ENCODE measurements around the gene TRIP13.

The TRIP13 gene

GRCh38 chr5:962801-963200 lies 70.1 kb downstream of the TRIP13 start:
- DNase-seq (ENCODE audit: low read depth) = no peak
- TF ChIP-seq, protein P1, sequence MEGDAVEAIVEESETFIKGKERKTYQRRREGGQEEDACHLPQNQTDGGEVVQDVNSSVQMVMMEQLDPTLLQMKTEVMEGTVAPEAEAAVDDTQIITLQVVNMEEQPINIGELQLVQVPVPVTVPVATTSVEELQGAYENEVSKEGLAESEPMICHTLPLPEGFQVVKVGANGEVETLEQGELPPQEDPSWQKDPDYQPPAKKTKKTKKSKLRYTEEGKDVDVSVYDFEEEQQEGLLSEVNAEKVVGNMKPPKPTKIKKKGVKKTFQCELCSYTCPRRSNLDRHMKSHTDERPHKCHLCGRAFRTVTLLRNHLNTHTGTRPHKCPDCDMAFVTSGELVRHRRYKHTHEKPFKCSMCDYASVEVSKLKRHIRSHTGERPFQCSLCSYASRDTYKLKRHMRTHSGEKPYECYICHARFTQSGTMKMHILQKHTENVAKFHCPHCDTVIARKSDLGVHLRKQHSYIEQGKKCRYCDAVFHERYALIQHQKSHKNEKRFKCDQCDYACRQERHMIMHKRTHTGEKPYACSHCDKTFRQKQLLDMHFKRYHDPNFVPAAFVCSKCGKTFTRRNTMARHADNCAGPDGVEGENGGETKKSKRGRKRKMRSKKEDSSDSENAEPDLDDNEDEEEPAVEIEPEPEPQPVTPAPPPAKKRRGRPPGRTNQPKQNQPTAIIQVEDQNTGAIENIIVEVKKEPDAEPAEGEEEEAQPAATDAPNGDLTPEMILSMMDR (IDR thresholded peaks at IDR 0.05; ENCODE audit: low read depth, low read length, missing control alignments) = no peak
- no peak overlapping the region for H3K4me3 ChIP-seq (ENCODE audit: low read depth, low read length)
- in situ Hi-C loops (cut with HindIII; ENCODE audit: low sequenced_read_pairs) = no loop called here

- TF ChIP-seq, protein P1 (IDR thresholded peaks at IDR 0.05; ENCODE audit: low read depth, low read length, missing control alignments) = no peak
- in situ Hi-C loops (cut with HindIII; ENCODE audit: low sequenced_read_pairs) = no loop called here
- DNase-seq (ENCODE audit: low read depth) = no peak
- H3K4me3 ChIP-seq (ENCODE audit: low read depth, low read length) = no peak overlapping the region
Observed at GRCh38 chr5:963310-963672, 70.6 kb downstream of the TRIP13 start.

- TF ChIP-seq, protein P1 (IDR thresholded peaks at IDR 0.05; ENCODE audit: low read depth, low read length, missing control alignments) = no peak
- in situ Hi-C loops (cut with HindIII; ENCODE audit: low sequenced_read_pairs) = no loop called here
- no peak for DNase-seq (ENCODE audit: low read depth)
- no peak overlapping the region for H3K4me3 ChIP-seq (ENCODE audit: low read depth, low read length)
Observed at GRCh38 chr5:963673-964531, 71.2 kb downstream of the TRIP13 start.

- H3K4me3 ChIP-seq (ENCODE audit: low read depth, low read length) = no peak overlapping the region
- TF ChIP-seq, protein P1 (IDR thresholded peaks at IDR 0.05; ENCODE audit: low read depth, low read length, missing control alignments) = no peak
- in situ Hi-C loops (cut with HindIII; ENCODE audit: low sequenced_read_pairs) = no loop called here
- no peak for DNase-seq (ENCODE audit: low read depth)
Observed at GRCh38 chr5:964821-965220, 72.1 kb downstream of the TRIP13 start.

DNA sequence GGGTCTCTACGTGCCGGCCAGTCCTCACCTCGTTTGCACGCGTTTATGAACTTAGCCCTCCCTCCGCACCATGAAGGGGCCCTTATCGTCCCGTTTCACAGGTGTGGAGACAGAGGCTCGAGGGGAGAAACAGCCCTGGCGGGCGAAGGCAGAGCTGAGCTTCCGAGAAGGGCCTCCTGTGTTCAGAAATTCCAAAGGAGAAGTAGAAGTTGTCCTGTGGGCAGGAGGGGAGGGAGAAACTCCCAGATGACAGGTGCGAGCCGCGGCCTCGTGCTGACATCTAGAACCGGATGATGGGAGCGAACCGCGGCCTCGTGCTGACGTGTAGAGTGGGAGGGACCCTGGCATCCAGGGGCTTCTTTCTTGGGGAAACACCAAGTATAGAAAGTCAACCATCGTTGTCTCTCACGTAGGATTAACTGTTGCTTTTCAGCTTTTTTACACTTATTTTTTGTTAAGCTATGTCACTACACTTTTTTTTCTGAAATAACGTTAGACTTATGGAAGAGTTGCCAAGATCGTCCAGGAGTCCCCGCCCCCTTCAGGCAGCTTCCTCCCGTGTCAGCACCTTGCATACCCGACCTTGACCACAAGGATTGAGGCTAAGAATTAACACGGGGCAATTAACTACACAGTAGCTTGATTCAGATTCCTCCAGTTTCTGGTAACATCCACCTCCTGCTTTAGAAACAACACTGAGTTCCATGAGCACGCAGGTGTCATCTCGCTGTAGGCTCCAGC lies 73.1 kb downstream of the TRIP13 start:
- H3K4me3 ChIP-seq (ENCODE audit: low read depth, low read length) = no peak overlapping the region
- TF ChIP-seq, protein P1 (IDR thresholded peaks at IDR 0.05; ENCODE audit: low read depth, low read length, missing control alignments) = no peak
- DNase-seq (ENCODE audit: low read depth) = no peak
- in situ Hi-C loops (cut with HindIII; ENCODE audit: low sequenced_read_pairs) = no loop called here

DNA sequence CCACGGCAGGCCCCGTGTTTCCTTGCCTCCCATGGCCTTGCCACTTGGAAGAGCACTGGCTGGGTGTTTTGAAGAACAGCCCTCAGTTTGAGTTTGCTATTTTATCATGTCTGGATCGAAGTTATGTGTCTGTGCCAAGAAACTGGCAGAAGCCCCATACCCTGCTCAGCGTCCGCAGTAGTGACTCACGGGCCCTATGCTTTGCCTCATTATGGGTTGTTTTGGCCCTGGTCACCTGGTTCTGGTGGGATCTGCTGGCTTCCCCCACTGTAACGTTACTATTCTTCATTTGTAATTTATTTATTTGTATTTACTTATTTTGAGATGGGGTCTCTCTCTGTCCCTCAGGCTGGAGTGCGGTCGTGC lies 73.6 kb downstream of the TRIP13 start:
- TF ChIP-seq, protein P1 (IDR thresholded peaks at IDR 0.05; ENCODE audit: low read depth, low read length, missing control alignments) = no peak
- no peak for DNase-seq (ENCODE audit: low read depth)
- H3K4me3 ChIP-seq (ENCODE audit: low read depth, low read length) = no peak overlapping the region
- in situ Hi-C loops (cut with HindIII; ENCODE audit: low sequenced_read_pairs) = no loop called here

Data from astrocyte of the cerebellum (primary cell).